Raji (cell line): ENCODE measurements around the gene PAM16.

Experiments used
- POLR2A ChIP-seq: IDR thresholded peaks from 2 replicates; pipeline ENCODE4 v1.6.1; 2011; ENCODE audit warnings: low read depth, low read length, control low read depth; ENCODE audit not compliant: insufficient read depth

The PAM16 gene

GRCh38 chr16:4337540-4338088 lies 13.5 kb downstream of the PAM16 start:
- TF ChIP-seq POLR2A: no peak

- no peak for TF ChIP-seq POLR2A
Measured at GRCh38 chr16:4336701-4337539, 14.2 kb downstream of the PAM16 start.

GRCh38 chr16:4334724-4335495 lies 16.2 kb downstream of the PAM16 start:
- TF ChIP-seq POLR2A: no peak

GRCh38 chr16:4333308-4333638 lies 17.8 kb downstream of the PAM16 start:
- no peak for TF ChIP-seq POLR2A

- no peak for TF ChIP-seq POLR2A
Measured at GRCh38 chr16:4332623-4333307, 18.4 kb downstream of the PAM16 start.

GRCh38 chr16:4332083-4332482 lies 19.0 kb downstream of the PAM16 start:
- no peak for TF ChIP-seq POLR2A

GRCh38 chr16:4330277-4330874 lies 20.7 kb downstream of the PAM16 start:
- no peak for TF ChIP-seq POLR2A

GRCh38 chr16:4328782-4329775 lies 22.0 kb downstream of the PAM16 start:
- TF ChIP-seq POLR2A: no peak

- TF ChIP-seq POLR2A: no peak
Measured at GRCh38 chr16:4328046-4328781, 22.9 kb downstream of the PAM16 start.

- no peak for TF ChIP-seq POLR2A
Measured at GRCh38 chr16:4327386-4328045, 23.6 kb downstream of the PAM16 start.

- no peak for TF ChIP-seq POLR2A
Measured at GRCh38 chr16:4325253-4325758, 25.8 kb downstream of the PAM16 start.

GRCh38 chr16:4324492-4325252 lies 26.4 kb downstream of the PAM16 start:
- no peak for TF ChIP-seq POLR2A
